ENCODE results near the gene HLA-DPB1. TPM values are rescaled to one million over a fixed set of nuclear protein-coding genes. Genes with fewer than 3 reads are reported as not detected.

Gene HLA-DPB1
- total and polyA plus RNA-seq, 7 donors: 39.2 to 359 (median 62.4) TPM

DNA sequence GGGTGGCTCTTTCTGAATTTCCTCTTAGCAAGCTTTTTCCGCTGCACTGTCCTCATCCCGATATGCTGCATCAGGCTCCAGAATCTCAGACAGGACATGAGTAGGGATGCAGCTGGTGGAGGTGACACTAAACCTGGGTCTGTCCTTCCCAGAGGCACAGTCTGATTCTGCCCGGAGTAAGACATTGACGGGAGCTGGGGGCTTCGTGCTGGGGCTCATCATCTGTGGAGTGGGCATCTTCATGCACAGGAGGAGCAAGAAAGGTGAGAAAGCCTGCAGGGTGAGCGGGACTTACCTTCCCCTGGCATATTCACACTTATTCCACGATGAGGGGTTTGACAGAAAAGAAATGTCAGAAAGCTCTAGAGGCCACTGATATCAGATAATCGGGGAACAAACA lies 9.8 kb downstream of the HLA-DPB1 start:
- TF ChIP-seq EP300 (IDR thresholded peaks at IDR 0.05) (no peak), POLR2AphosphoS5 (IDR thresholded peaks at IDR 0.05) (no peak), POLR2A (IDR thresholded peaks at IDR 0.05) (no peak)
- TF ChIP-seq, protein P1, sequence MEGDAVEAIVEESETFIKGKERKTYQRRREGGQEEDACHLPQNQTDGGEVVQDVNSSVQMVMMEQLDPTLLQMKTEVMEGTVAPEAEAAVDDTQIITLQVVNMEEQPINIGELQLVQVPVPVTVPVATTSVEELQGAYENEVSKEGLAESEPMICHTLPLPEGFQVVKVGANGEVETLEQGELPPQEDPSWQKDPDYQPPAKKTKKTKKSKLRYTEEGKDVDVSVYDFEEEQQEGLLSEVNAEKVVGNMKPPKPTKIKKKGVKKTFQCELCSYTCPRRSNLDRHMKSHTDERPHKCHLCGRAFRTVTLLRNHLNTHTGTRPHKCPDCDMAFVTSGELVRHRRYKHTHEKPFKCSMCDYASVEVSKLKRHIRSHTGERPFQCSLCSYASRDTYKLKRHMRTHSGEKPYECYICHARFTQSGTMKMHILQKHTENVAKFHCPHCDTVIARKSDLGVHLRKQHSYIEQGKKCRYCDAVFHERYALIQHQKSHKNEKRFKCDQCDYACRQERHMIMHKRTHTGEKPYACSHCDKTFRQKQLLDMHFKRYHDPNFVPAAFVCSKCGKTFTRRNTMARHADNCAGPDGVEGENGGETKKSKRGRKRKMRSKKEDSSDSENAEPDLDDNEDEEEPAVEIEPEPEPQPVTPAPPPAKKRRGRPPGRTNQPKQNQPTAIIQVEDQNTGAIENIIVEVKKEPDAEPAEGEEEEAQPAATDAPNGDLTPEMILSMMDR (IDR thresholded peaks at IDR 0.05): no peak
- no peak overlapping the region for H3K4me3 ChIP-seq
- no peak for DNase-seq
- no peak overlapping the region for H3K27ac ChIP-seq
- intact Hi-C loops (cut with DNase I): loop anchor here (10.0 kb wide), 1 partner anchor 191 kb away; no protein-coding TSS in a partner anchor
- H3K27me3 ChIP-seq: no peaks in the 10 kb centered on the region
- H3K9me3 ChIP-seq: no peaks in the 10 kb centered on the region
- peaks cover 0 to 41% (median 0%) of the 10 kb centered on the region in 4 donors for H3K36me3 ChIP-seq
- H3K4me1 ChIP-seq: peaks cover 0 to 12% (median 10%) of the 10 kb centered on the region in 4 donors
- 60 to 86% methylated on average over 8 of the region's 8 CpGs for WGBS, 2 donors

DNA sequence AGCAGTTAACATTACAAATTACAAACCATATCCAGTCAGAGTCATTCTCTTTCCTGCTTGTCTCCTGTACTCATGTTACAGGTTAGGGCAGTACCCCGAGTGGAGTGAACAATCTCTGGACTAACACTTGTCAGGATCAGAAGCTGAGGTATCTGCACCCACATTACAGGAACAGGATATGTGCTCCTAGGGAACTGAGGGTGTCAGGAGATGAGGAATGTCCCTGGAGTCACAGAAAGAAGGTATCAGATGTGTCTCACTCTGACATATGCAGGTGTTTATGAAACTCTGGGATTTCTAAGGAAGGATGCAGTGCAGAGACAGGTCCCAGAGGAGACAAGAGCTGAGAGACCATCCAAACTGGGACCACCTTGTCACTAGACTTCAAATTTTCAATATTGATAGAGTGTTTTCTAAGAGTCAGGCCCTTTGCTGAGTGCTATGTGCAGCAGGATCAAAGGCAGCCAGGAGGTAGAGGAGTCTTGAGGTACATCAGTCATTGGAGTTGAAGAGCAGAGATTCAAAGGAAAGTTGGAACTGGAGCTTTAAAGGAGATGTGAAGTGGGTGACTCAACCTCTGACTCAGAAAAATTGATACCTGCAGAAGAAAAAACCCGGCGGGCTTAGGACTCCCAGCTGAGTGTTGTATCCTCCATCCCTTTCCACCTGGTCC lies 12.6 kb downstream of the HLA-DPB1 start:
- H3K4me1 ChIP-seq: no peaks in the 10 kb centered on the region
- no peak for DNase-seq
- H3K27me3 ChIP-seq: peaks cover 0 to 12% (median 0%) of the 10 kb centered on the region in 3 donors
- WGBS, 2 donors: 57 to 83% methylated on average over 3 of the region's 3 CpGs
- intact Hi-C loops (cut with DNase I): loop anchor here (10.0 kb wide), 1 partner anchor 194 kb away; no protein-coding TSS in a partner anchor
- TF ChIP-seq POLR2A (IDR thresholded peaks at IDR 0.05): no peak
- TF ChIP-seq POLR2AphosphoS5 (IDR thresholded peaks at IDR 0.05): no peak
- TF ChIP-seq, protein P1 (IDR thresholded peaks at IDR 0.05): no peak
- no peak for TF ChIP-seq EP300 (IDR thresholded peaks at IDR 0.05)
- H3K36me3 ChIP-seq: peaks cover 0 to 41% (median 0%) of the 10 kb centered on the region in 4 donors
- H3K27ac ChIP-seq: no peak overlapping the region
- no peaks in the 10 kb centered on the region for H3K9me3 ChIP-seq
- H3K4me3 ChIP-seq: no peak overlapping the region

GRCh38 chr6:33088931-33089620 lies 13.3 kb downstream of the HLA-DPB1 start:
- no peak for TF ChIP-seq POLR2A (IDR thresholded peaks at IDR 0.05)
- TF ChIP-seq, protein P1 (IDR thresholded peaks at IDR 0.05): no peak
- no peak for TF ChIP-seq POLR2AphosphoS5 (IDR thresholded peaks at IDR 0.05)
- no peak for TF ChIP-seq EP300 (IDR thresholded peaks at IDR 0.05)
- Histone ChIP-seq H3K36me3 (peaks cover 0 to 35% (median 0%) of the 10 kb centered on the region in 4 donors), H3K27me3 (peaks cover 0 to 12% (median 0%) of the 10 kb centered on the region in 3 donors), H3K4me3 (no peak overlapping the region), H3K27ac (no peak overlapping the region), H3K4me1 (no peaks in the 10 kb centered on the region), H3K9me3 (no peaks in the 10 kb centered on the region)
- 53 to 66% methylated on average over 6 of the region's 6 CpGs for WGBS, 2 donors
- intact Hi-C loops (cut with DNase I): loop anchor here (10.0 kb wide), 1 partner anchor 194 kb away; no protein-coding TSS in a partner anchor
- no peak for DNase-seq

GRCh38 chr6:33091957-33092356 lies 16.2 kb downstream of the HLA-DPB1 start:
- 37 to 50% methylated on average over 9 of the region's 9 CpGs for WGBS, 2 donors
- intact Hi-C loops (cut with DNase I): no loop called here
- H3K4me1 ChIP-seq: no peaks in the 10 kb centered on the region
- peaks cover 0 to 6% (median 0%) of the 10 kb centered on the region in 4 donors for H3K36me3 ChIP-seq
- DNase-seq: no peak
- H3K4me3 ChIP-seq: no peak overlapping the region
- H3K27me3 ChIP-seq: peaks cover 0 to 14% (median 0%) of the 10 kb centered on the region in 3 donors
- H3K27ac ChIP-seq: no peak overlapping the region
- H3K9me3 ChIP-seq: no peaks in the 10 kb centered on the region
- TF ChIP-seq EP300 (IDR thresholded peaks at IDR 0.05) (no peak), POLR2AphosphoS5 (IDR thresholded peaks at IDR 0.05) (no peak), POLR2A (IDR thresholded peaks at IDR 0.05) (no peak)
- TF ChIP-seq, protein P1 (IDR thresholded peaks at IDR 0.05): peak in 2 of 4 experiments; percentile 24 to 25

Data from sigmoid colon (tissue), 7 donors.